T-helper 17 cell (primary cell): ENCODE data around the gene CTRB2. TPM values are rescaled to one million over a fixed set of nuclear protein-coding genes. Genes with fewer than 3 reads are reported as not detected.

Experiments
- ATAC-seq: fragments of 150-1000 bp; cut with Tn5 transposase; 2 replicates; pipeline ENCODE4 v1.10.0; 2021; ENCODE audit warnings: mild to moderate bottlenecking, moderate library complexity
- DNase-seq, 3 donors: peaks; one replicate each; pipeline versions ENCODE4 v3.0.0 to v3.0.0-alpha.2; 2020 to 2021
- H3K9me3 ChIP-seq: one replicate; pipeline ENCODE4 v1.7.0; 2013; ENCODE audit warnings: low read length, mild to moderate bottlenecking; ENCODE audit not compliant: control insufficient read depth, poor library complexity, severe bottlenecking
- H3K27ac Mint-ChIP-seq: one replicate; pipeline ENCODE4 v1.8.0; 2022; ENCODE audit warnings: mild to moderate bottlenecking, moderate library complexity, mixed read lengths
- H3K27me3 Mint-ChIP-seq: one replicate; pipeline ENCODE4 v1.8.0; 2022; ENCODE audit warnings: mixed read lengths
- H3K36me3 Mint-ChIP-seq: one replicate; pipeline ENCODE4 v1.8.0; 2022; ENCODE audit warnings: low read depth, mixed read lengths
- H3K4me1 Mint-ChIP-seq: one replicate; pipeline ENCODE4 v1.8.0; 2022; ENCODE audit warnings: mild to moderate bottlenecking, mixed read lengths
- H3K4me3 Mint-ChIP-seq: one replicate; pipeline ENCODE4 v1.8.0; 2022; ENCODE audit warnings: mild to moderate bottlenecking, moderate library complexity, mixed read lengths
- total RNA-seq, 4 donors: library from RNA in 2 of 4; stranded (reverse) in 2 of 4; gene quantifications; one replicate each; pipeline ENCODE4 v1.2.3 and lab custom pipeline; 2022 to 2026

CTRB2 gene
- total RNA-seq, 2 donors from 2014 or later: not detected

GRCh38 chr16:75198135-75198600 lies 8.8 kb downstream of the CTRB2 start:
- H3K27me3 Mint-ChIP-seq: peaks cover 29% of the 10 kb centered on the region
- DNase-seq: no peak
- H3K27ac Mint-ChIP-seq: no peak overlapping the region
- no peak for ATAC-seq
- no peaks in the 10 kb centered on the region for H3K36me3 Mint-ChIP-seq
- H3K4me3 Mint-ChIP-seq: no peak overlapping the region
- no peaks in the 10 kb centered on the region for H3K9me3 ChIP-seq
- H3K4me1 Mint-ChIP-seq: peaks cover 11% of the 10 kb centered on the region

- Mint-ChIP-seq H3K4me1 (peaks cover 11% of the 10 kb centered on the region), H3K36me3 (no peaks in the 10 kb centered on the region), H3K4me3 (peak overlapping the region; percentile 33), H3K27ac (no peak overlapping the region), H3K27me3 (peaks cover 34% of the 10 kb centered on the region)
- DNase-seq (no peak), ATAC-seq (no peak)
- H3K9me3 ChIP-seq: no peaks in the 10 kb centered on the region
Observed at GRCh38 chr16:75197522-75198134, 9.3 kb downstream of the CTRB2 start.

DNA sequence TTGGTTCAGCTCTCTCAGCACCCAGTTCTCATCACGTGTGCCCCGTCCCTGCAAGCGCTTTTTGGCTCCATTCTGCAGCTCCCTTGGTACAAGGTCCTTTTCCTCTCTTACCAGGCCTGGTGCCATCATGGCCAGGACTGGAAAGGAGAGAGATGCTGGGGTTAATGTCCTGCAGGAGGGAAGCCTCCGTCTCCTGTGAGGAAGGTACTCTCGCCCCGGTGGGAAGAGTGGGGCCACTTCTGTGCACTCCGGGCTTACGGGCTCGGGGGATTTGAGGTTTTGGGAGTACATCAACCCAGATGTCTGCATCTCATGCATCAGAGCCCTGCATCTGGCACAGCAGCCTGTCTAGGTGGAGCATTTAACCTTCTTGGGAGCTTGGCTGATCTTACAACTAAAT lies 10.1 kb downstream of the CTRB2 start:
- Mint-ChIP-seq H3K27me3 (peaks cover 35% of the 10 kb centered on the region), H3K27ac (no peak overlapping the region), H3K4me1 (peaks cover 9% of the 10 kb centered on the region), H3K36me3 (no peaks in the 10 kb centered on the region), H3K4me3 (no peak overlapping the region)
- no peak for DNase-seq
- no peaks in the 10 kb centered on the region for H3K9me3 ChIP-seq
- no peak for ATAC-seq

DNA sequence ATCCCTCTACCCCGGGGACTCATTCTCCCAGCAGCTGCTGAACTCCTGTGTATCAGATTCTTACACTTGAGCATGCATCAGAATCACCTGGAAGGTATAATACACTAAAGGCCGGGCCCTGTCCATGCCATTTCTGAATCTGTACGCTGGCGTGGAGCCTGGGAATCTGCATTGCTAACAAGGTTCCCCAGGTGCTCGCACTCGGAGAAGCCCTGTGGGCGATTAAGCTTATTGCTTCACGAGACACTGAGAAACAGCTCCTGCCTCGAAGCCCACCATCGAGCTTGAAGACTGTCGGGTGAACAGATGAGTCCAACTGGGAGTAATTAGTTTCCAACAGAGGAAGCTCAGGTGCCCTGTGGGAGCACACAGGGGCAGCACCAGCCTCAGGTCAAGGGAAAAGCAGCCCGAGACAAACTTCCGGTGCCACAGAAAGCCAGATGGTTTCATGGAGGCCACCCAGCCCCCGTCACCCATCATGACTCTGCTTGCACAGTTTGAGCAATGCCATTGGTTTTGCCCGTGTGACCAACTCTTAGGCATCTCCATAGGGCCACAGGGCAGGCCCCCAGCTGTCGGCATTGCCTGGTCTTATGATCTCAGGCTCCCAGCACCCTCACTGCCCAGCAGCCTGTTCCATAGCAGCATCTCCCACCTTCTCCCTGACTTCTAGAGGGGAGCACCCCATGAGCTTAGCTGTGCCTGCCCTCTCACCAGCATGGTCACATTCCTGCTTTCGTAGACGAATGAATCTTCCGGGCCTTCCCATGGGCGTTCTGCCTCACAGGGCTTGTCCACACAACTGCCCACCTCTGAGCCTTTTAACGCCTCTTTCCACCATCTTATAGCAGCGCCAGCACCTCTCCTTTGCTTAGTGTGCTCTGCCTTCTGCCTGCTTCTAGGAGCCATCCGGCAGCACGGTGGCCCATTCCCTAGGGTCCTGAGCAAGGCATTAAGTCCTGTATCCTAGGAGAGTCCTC lies 10.9 kb downstream of the CTRB2 start:
- H3K36me3 Mint-ChIP-seq: no peaks in the 10 kb centered on the region
- H3K27me3 Mint-ChIP-seq: peaks cover 39% of the 10 kb centered on the region
- H3K4me1 Mint-ChIP-seq: peaks cover 4% of the 10 kb centered on the region
- H3K4me3 Mint-ChIP-seq: no peak overlapping the region
- no peaks in the 10 kb centered on the region for H3K9me3 ChIP-seq
- no peak overlapping the region for H3K27ac Mint-ChIP-seq
- DNase-seq: no peak
- ATAC-seq: no peak

DNA sequence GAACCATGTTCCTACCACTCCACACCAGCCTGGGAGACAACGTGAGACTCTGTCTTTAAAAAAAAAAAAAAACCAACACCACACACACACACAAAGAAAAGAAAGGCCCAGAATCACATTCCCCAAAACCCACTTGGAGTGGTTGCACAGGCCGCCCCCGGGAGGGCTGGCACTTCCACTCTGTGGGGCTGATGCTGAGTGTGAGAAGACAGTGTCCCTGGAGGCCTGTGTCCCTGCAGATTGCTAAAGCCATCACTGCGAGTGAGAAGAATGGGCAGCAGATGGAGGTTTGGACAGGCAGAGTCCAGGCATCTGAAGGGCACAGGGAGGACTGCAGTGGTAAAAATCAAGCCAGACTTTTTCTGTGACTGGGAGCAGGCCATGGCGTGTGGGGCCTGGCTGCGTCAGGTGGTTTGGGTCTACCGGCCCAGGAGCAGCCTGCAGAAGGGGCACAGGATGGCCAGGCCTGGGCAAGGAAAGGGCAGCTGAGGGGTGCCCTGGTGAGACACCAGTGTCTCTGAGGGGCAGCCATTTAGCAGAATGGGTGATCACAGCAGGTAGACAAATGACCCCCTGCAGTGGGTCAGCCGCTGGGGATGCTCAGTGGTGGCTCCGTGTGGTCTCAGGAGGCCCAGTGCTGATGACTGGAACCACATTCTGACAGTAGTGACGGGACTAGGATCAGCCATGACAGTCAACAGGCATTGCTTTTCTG lies 13.1 kb downstream of the CTRB2 start:
- no peaks in the 10 kb centered on the region for H3K9me3 ChIP-seq
- H3K27ac Mint-ChIP-seq: no peak overlapping the region
- peaks cover 2% of the 10 kb centered on the region for H3K4me1 Mint-ChIP-seq
- ATAC-seq (no peak), DNase-seq (no peak)
- no peaks in the 10 kb centered on the region for H3K36me3 Mint-ChIP-seq
- H3K4me3 Mint-ChIP-seq: no peak overlapping the region
- peaks cover 52% of the 10 kb centered on the region for H3K27me3 Mint-ChIP-seq

- H3K4me3 Mint-ChIP-seq: no peak overlapping the region
- no peak for ATAC-seq
- peaks cover 2% of the 10 kb centered on the region for H3K4me1 Mint-ChIP-seq
- H3K27ac Mint-ChIP-seq: no peak overlapping the region
- H3K36me3 Mint-ChIP-seq: no peaks in the 10 kb centered on the region
- peaks cover 50% of the 10 kb centered on the region for H3K27me3 Mint-ChIP-seq
- H3K9me3 ChIP-seq: no peaks in the 10 kb centered on the region
- DNase-seq: no peak
Observed at GRCh38 chr16:75193265-75193650, 13.7 kb downstream of the CTRB2 start.

DNA sequence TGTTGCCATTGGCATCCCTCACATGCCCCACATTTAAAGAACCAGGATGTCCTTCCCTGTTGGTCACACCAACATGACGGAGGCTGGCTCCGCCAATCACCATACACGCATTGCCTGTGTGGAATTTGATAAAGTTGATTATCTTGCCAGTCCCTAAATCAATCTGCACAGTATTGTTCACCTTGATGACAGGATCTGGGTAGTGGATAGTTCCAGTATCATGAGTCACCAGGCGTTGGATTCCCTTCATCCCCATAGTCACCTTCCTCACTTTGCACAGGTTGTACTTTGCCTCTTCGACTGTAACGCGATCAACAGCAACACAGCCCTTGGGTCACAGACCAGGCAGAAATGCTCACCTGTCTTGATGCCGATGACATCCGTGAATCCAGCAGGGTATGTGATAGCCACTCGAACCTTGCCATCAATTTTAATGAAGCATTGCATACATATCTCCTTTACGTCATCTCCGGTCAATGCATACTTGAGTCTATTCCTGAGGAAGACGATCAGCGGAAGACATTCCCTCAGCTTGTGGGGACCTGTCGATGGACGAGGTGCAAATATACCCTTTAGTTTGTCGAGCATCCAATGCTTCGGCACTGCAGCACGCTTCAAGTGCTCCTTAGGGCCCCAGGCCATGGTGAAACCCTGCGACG lies 14.2 kb downstream of the CTRB2 start:
- H3K4me1 Mint-ChIP-seq: peaks cover 1% of the 10 kb centered on the region
- no peak overlapping the region for H3K27ac Mint-ChIP-seq
- ATAC-seq: no peak
- H3K27me3 Mint-ChIP-seq: peaks cover 45% of the 10 kb centered on the region
- H3K4me3 Mint-ChIP-seq: no peak overlapping the region
- DNase-seq: no peak
- H3K9me3 ChIP-seq: no peaks in the 10 kb centered on the region
- no peaks in the 10 kb centered on the region for H3K36me3 Mint-ChIP-seq

DNA sequence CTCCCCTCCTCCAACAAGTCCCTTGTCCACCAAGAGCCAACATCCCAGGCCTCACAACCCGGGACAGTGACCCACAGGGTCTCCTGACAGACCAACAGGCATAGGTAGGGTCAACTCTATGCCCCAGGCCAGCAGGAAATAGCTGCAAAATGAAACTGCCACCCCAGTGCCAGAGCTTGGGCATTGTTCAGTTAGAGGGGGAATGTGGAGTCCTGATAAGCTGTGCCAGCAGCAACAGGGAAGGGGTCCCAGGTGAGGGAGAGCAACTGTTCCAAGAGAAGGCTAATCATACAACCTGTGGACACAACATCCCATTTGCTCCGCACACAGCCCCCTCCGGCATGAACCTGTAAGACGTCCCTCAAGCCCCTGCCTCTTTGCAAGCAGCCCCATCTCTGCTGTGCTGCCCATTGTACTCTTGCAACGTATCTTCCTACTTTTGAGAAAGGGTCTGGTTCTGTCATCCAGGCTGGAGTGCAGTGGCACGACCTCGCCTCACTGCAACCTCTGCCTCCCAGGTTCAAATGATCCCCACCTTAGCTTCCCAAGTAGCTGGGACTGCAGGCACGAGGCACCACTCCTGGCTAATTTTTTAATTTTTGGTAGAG lies 17.2 kb downstream of the CTRB2 start:
- no peaks in the 10 kb centered on the region for H3K9me3 ChIP-seq
- Mint-ChIP-seq H3K36me3 (peaks cover 3% of the 10 kb centered on the region), H3K4me3 (no peak overlapping the region), H3K27ac (no peak overlapping the region), H3K27me3 (peaks cover 30% of the 10 kb centered on the region), H3K4me1 (no peaks in the 10 kb centered on the region)
- DNase-seq: no peak
- no peak for ATAC-seq

- H3K27ac Mint-ChIP-seq: no peak overlapping the region
- ATAC-seq: no peak
Observed at GRCh38 chr16:75188832-75189477, 18.0 kb downstream of the CTRB2 start.

GRCh38 chr16:75181630-75182029 lies 25.3 kb downstream of the CTRB2 start:
- Mint-ChIP-seq H3K4me3 (no peak overlapping the region), H3K27ac (no peak overlapping the region), H3K4me1 (no peaks in the 10 kb centered on the region), H3K27me3 (peaks cover 6% of the 10 kb centered on the region), H3K36me3 (peaks cover 3% of the 10 kb centered on the region)
- DNase-seq (no peak), ATAC-seq (no peak)
- no peaks in the 10 kb centered on the region for H3K9me3 ChIP-seq

More at GRCh38 chr16:75188832-75189477, 18.0 kb downstream of the CTRB2 start:
- Mint-ChIP-seq H3K4me3 (no peak overlapping the region), H3K4me1 (no peaks in the 10 kb centered on the region), H3K27me3 (peaks cover 30% of the 10 kb centered on the region), H3K36me3 (peaks cover 4% of the 10 kb centered on the region)
- no peak for DNase-seq
- no peaks in the 10 kb centered on the region for H3K9me3 ChIP-seq

DNA sequence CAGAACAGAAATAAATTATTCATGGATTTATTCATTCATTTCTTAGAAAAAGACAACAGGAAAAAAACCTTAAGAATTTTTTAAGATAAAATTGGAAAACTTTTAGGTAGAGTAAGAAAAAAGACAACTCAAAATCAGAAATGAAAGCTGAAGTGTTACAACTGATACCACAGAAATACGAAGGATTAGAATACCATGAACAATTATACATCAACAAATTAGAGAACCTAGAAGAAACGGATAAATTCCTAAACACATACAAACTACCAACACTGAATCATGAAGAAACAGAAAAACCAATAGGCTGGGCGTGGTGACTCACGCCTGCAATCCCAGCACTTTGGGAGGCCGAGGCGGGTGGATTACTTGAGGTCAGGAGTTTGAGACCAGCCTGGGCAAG lies 27.8 kb downstream of the CTRB2 start:
- ATAC-seq (no peak), DNase-seq (no peak)
- no peaks in the 10 kb centered on the region for H3K9me3 ChIP-seq
- Mint-ChIP-seq H3K4me1 (no peaks in the 10 kb centered on the region), H3K27ac (no peak overlapping the region), H3K27me3 (no peaks in the 10 kb centered on the region), H3K4me3 (no peak overlapping the region), H3K36me3 (no peaks in the 10 kb centered on the region)

- DNase-seq (no peak), ATAC-seq (no peak)
- H3K4me3 Mint-ChIP-seq: no peak overlapping the region
- H3K36me3 Mint-ChIP-seq: no peaks in the 10 kb centered on the region
- H3K9me3 ChIP-seq: peaks cover 2% of the 10 kb centered on the region
- no peaks in the 10 kb centered on the region for H3K4me1 Mint-ChIP-seq
- no peak overlapping the region for H3K27ac Mint-ChIP-seq
- no peaks in the 10 kb centered on the region for H3K27me3 Mint-ChIP-seq
Observed at GRCh38 chr16:75176926-75177325, 30.0 kb downstream of the CTRB2 start.
